Duodenal mucosa (tissue), 2 donors: ENCODE measurements around the gene IGFLR1.
"Not testable (repeated sequence)": the region's sequence is repeated elsewhere in the genome, so short reads cannot be mapped to it uniquely, and the experiment has no call there.

Experiments used
- H3K27ac ChIP-seq: one replicate; pipeline ENCODE4 v1.7.0; 2013; ENCODE audit warnings: low read depth, low read length
- H3K27me3 ChIP-seq, 2 donors: one replicate each; pipeline ENCODE4 v1.7.0; 2013; ENCODE audit warnings: low read length in 2 of 2, control low read depth in 1 of 2; ENCODE audit not compliant: insufficient read depth in 2 of 2, control insufficient read depth in 1 of 2
- H3K36me3 ChIP-seq, 2 donors: one replicate each; pipeline ENCODE4 v1.7.0; 2013; ENCODE audit warnings: low read length in 2 of 2, control low read depth in 1 of 2; ENCODE audit not compliant: insufficient read depth in 2 of 2, control insufficient read depth in 1 of 2
- H3K4me1 ChIP-seq, 2 donors: one replicate each; pipeline ENCODE4 v1.7.0; 2013; ENCODE audit warnings: low read length in 2 of 2, control low read depth in 1 of 2; ENCODE audit not compliant: insufficient read depth in 2 of 2, control insufficient read depth in 1 of 2
- H3K4me3 ChIP-seq, 2 donors: one replicate each; pipeline ENCODE4 v1.7.0; 2013; ENCODE audit warnings: low read length in 2 of 2, low read depth in 1 of 2
- H3K9ac ChIP-seq, 2 donors: one replicate each; pipeline ENCODE4 v1.7.0; 2013; ENCODE audit warnings: low read length in 2 of 2, low read depth in 1 of 2
- H3K9me3 ChIP-seq, 2 donors: one replicate each; pipeline ENCODE4 v1.7.0; 2013; ENCODE audit warnings: low read length in 2 of 2, control low read depth in 1 of 2; ENCODE audit not compliant: control insufficient read depth in 1 of 2

IGFLR1 gene

DNA sequence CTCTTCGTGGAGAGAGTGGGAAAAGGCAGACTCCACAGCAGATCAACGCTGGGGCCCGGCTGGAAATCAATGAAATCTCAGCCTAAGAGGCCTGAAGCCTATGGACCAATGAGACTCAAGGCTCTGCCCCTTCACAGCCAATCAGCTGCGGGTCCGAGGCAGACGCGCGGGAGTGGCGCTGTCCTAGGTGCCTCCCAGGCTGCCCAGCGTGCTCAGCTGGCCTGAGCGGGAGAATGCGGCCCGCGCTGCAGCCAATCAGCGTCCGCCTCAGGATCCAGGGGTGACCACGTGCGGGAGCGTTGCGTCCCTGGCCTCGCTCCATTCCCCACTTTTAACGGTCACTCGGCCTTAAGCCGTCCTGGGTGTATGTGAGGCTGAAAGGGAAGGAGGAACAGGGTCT lies 38.0 kb downstream of the IGFLR1 start, which contains the start of gene ZBTB32:
ZBTB32 (plus strand) TSS at position 341 of the 400 bp plus-strand sequence. CDS start 10,069 bp downstream, outside the sequence.
- H3K9me3 ChIP-seq = no peaks in the 10 kb centered on the region
- peaks cover 0 to 12% of the 10 kb centered on the region in 2 donors for H3K4me1 ChIP-seq
- no peaks in the 10 kb centered on the region for H3K36me3 ChIP-seq
- H3K4me3 ChIP-seq = no peak within 1 kb of the TSS
- H3K9ac ChIP-seq = no peak within 1 kb of the TSS
- no peak within 1 kb of the TSS for H3K27ac ChIP-seq
- peaks cover 0 to 2% of the 10 kb centered on the region in 2 donors for H3K27me3 ChIP-seq

- Histone ChIP-seq H3K4me1 (peaks cover 0 to 12% of the 10 kb centered on the region in 2 donors), H3K9me3 (no peaks in the 10 kb centered on the region), H3K4me3 (no peak overlapping the region), H3K27ac (no peak overlapping the region), H3K36me3 (no peaks in the 10 kb centered on the region), H3K9ac (no peak overlapping the region), H3K27me3 (peaks cover 0 to 2% of the 10 kb centered on the region in 2 donors)
These were observed 38.9 kb downstream of the IGFLR1 start for GRCh38 chr19:35703343-35703742.

DNA sequence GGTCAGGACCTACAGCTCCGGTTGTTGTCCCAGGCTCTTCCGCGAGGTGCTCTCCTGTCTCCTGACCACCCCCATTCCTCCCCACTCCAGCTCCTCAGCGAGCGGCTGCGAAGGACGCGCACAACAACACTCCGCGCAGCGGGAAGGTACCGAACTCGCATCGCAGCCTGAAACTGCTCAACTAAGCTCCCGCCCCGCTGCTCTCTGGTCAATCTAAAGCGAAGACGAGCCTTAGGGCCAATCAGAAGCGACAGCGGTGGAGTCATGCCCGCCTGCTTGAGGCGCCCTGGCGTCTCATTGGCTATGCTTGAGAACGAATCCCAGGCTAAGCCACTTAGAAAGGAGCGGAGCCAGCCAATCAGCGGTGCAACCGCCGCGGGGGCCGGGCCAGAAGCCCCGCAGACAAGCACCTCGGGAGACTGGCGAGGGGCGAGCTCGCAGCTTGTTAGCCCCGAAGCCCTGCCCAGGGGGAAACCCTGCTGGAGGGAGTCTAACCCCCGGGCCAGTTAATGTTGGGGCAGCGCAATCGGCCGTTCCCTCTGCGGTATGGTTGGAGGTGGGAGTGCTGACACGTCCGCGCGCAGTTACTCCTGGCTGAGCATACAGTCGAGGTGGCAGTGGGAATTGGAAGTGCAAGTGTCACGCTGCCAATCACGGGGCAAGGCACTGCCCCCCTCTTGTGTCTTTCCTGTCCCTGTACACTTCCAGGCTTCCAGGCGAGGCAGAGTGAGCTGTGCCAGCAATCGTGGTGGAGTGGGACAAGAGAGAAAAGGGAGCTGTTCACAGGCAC lies 39.8 kb downstream of the IGFLR1 start:
- Histone ChIP-seq H3K9me3 (no peaks in the 10 kb centered on the region), H3K27ac (no peak overlapping the region), H3K4me3 (peak overlapping the region; percentile 81 to 82)

GRCh38 chr19:35696835-35697234 lies 45.4 kb downstream of the IGFLR1 start:
- Histone ChIP-seq H3K9me3 (no peaks in the 10 kb centered on the region), H3K36me3 (no peaks in the 10 kb centered on the region), H3K4me3 (no peak overlapping the region), H3K4me1 (peaks cover 0 to 3% of the 10 kb centered on the region in 2 donors), H3K27me3 (no peaks in the 10 kb centered on the region), H3K27ac (no peak overlapping the region), H3K9ac (no peak overlapping the region)

More for the DNA sequence above, 39.8 kb downstream of the IGFLR1 start:
- H3K4me1 ChIP-seq = peaks cover 0 to 12% of the 10 kb centered on the region in 2 donors
- H3K9ac ChIP-seq = peak overlapping the region; percentile 35 to 72
- H3K36me3 ChIP-seq = no peaks in the 10 kb centered on the region
- no peaks in the 10 kb centered on the region for H3K27me3 ChIP-seq

GRCh38 chr19:35695895-35696422 lies 46.3 kb downstream of the IGFLR1 start:
- no peak overlapping the region for H3K9ac ChIP-seq
- H3K9me3 ChIP-seq = no peaks in the 10 kb centered on the region
- no peaks in the 10 kb centered on the region for H3K27me3 ChIP-seq
- H3K27ac ChIP-seq = no peak overlapping the region
- no peak overlapping the region for H3K4me3 ChIP-seq
- H3K4me1 ChIP-seq = no peaks in the 10 kb centered on the region
- H3K36me3 ChIP-seq = no peaks in the 10 kb centered on the region

DNA sequence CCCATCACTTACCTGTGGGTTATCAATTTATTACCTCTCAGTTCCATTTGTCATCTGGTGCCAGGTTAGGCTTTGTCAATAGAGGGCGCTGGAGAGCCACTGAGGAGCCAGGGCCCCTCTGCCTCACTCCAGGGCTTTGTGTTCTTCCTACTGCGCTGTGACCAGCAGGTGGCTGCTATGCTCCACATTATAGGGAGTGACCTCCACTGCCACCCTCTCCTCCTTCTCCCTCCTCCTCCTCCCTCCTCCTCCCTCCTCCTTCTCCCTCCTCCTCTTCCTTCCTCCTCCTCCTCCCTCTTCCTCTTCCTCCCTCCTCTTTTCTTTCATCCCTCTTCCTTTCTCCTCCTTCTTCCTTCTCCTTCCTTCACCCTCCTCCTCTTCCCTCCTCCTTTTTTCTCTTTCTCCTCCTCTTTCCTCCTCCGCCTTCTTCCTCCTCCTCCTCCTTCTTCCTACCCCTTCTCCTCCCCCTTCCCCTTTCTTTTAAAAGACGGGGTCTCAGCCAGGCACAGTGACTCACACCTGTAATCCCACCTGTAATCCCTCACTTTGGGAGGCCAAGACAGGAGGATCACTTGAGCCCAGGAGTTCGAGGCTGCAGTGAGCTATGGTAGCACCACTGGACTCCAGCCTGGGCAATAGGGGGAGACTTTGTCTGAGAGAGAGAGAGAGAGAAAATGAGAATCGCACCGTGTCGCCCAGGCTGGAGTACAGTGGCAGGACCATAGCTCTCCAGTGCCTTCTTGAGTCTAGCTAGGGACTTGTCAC lies 48.2 kb downstream of the IGFLR1 start:
- Histone ChIP-seq H3K27ac (no peak overlapping the region), H3K9me3 (no peaks in the 10 kb centered on the region), H3K4me1 (no peaks in the 10 kb centered on the region), H3K36me3 (no peaks in the 10 kb centered on the region), H3K4me3 (no peak overlapping the region), H3K27me3 (peaks cover 0 to 2% of the 10 kb centered on the region in 2 donors), H3K9ac (no peak overlapping the region)

GRCh38 chr19:35693422-35693821 lies 48.8 kb downstream of the IGFLR1 start:
- no peak overlapping the region for H3K9ac ChIP-seq
- H3K36me3 ChIP-seq = no peaks in the 10 kb centered on the region
- H3K4me1 ChIP-seq = no peaks in the 10 kb centered on the region
- H3K27me3 ChIP-seq = peaks cover 0 to 2% of the 10 kb centered on the region in 2 donors
- no peaks in the 10 kb centered on the region for H3K9me3 ChIP-seq
- no peak overlapping the region for H3K27ac ChIP-seq
- no peak overlapping the region for H3K4me3 ChIP-seq

DNA sequence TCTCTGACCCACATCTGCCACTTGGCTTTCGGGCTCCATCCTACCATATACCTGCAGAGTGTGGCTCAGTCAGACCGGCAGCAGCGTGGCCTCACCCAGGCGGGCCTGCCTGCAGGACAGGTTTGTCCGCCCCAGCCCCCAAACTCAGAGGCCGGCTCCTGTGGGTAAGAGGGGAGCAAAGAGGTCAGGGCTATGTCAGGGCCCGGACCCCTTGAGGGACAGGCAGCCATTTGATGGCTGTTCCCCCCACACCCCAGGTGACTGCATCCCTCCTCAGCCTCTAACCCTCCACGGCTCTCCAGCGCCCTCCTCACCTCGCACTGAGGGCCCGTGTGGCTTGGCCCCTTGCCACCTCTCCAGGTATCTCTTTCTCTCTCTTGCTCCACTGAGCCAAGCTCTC lies 50.2 kb downstream of the IGFLR1 start:
- Histone ChIP-seq H3K4me3 (no peak overlapping the region), H3K27ac (no peak overlapping the region), H3K9me3 (no peaks in the 10 kb centered on the region), H3K4me1 (no peaks in the 10 kb centered on the region), H3K36me3 (no peaks in the 10 kb centered on the region), H3K9ac (no peak overlapping the region), H3K27me3 (peaks cover 0 to 2% of the 10 kb centered on the region in 2 donors)

DNA sequence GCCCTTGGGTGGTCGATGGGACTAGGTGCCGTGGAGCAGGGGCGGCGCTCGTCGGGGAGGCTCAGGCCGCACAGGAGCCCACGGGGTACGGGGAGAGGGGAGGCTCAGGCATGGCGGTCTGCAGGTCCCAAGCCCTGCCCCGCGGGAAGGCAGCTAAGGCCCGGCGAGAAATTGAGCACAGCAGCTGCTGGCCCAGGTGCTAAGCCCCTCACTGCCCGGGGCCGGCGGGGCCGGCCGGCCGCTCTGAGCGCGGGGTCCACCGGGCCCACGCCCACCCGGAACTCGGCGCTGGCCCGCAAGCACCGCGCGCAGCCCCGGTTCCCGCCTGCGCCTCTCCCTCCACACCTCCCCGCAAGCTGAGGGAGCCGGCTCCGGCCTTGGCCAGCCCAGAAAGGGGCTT lies 51.1 kb downstream of the IGFLR1 start:
- H3K4me3 ChIP-seq, H3K27ac ChIP-seq, H3K27me3 ChIP-seq, H3K4me1 ChIP-seq, H3K9ac ChIP-seq, H3K9me3 ChIP-seq, H3K36me3 ChIP-seq: not testable (repeated sequence)

GRCh38 chr19:35689836-35690235 lies 52.4 kb downstream of the IGFLR1 start:
- Histone ChIP-seq H3K9me3 (no peaks in the 10 kb centered on the region), H3K27ac (no peak overlapping the region), H3K27me3 (peaks cover 0 to 2% of the 10 kb centered on the region in 2 donors), H3K36me3 (no peaks in the 10 kb centered on the region), H3K9ac (no peak overlapping the region), H3K4me3 (no peak overlapping the region), H3K4me1 (no peaks in the 10 kb centered on the region)
